ENCODE results near the gene PSMA3.

The PSMA3 gene

GRCh38 chr14:58298477-58299400, 54.1 kb downstream of the PSMA3 start, which contains the start of gene ARID4A:
ARID4A (plus strand) TSS chr14:58298555; CDS start chr14:58299855, 1,300 bp downstream.
- peak within 1 kb of the TSS; percentile 97 for H3K27ac ChIP-seq (ENCODE audit: low read length)
- H3K9me2 ChIP-seq (replicated peaks; ENCODE audit: insufficient read depth, low read length) = no peaks in the 10 kb centered on the region
- peak within 1 kb of the TSS; percentile 79 for H3K4me2 ChIP-seq (ENCODE audit: low read depth, low read length)
- peak within 1 kb of the TSS; percentile 85 for H2AFZ ChIP-seq (ENCODE audit: low read length)
- H3K4me3 ChIP-seq (ENCODE audit: low read length) = peak within 1 kb of the TSS; percentile 88
- H3K79me2 ChIP-seq (ENCODE audit: low read length) = peaks cover 55% of the 10 kb centered on the region
- no peaks in the 10 kb centered on the region for H3K27me3 ChIP-seq (replicated peaks; ENCODE audit: insufficient read depth, low read length)
- H3K4me1 ChIP-seq (ENCODE audit: low read length) = no peaks in the 10 kb centered on the region
- TF ChIP-seq EZH2 (optimal IDR thresholded peaks at IDR 0.05; ENCODE audit: low read depth, low read length) = no peak
- no peak for TF ChIP-seq EZH2phosphoT487 (IDR thresholded peaks at IDR 0.05; ENCODE audit: low read length)
- TF ChIP-seq, protein P1, sequence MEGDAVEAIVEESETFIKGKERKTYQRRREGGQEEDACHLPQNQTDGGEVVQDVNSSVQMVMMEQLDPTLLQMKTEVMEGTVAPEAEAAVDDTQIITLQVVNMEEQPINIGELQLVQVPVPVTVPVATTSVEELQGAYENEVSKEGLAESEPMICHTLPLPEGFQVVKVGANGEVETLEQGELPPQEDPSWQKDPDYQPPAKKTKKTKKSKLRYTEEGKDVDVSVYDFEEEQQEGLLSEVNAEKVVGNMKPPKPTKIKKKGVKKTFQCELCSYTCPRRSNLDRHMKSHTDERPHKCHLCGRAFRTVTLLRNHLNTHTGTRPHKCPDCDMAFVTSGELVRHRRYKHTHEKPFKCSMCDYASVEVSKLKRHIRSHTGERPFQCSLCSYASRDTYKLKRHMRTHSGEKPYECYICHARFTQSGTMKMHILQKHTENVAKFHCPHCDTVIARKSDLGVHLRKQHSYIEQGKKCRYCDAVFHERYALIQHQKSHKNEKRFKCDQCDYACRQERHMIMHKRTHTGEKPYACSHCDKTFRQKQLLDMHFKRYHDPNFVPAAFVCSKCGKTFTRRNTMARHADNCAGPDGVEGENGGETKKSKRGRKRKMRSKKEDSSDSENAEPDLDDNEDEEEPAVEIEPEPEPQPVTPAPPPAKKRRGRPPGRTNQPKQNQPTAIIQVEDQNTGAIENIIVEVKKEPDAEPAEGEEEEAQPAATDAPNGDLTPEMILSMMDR (IDR thresholded peaks at IDR 0.05; ENCODE audit: low read length) = no peak
- H3K36me3 ChIP-seq (replicated peaks; ENCODE audit: insufficient read depth, low read length) = no peaks in the 10 kb centered on the region
- H3K9ac ChIP-seq (ENCODE audit: low read length) = peak within 1 kb of the TSS; percentile 82
- no peaks in the 10 kb centered on the region for H3K9me3 ChIP-seq (replicated peaks; ENCODE audit: insufficient read depth, low read length)
- no peaks in the 10 kb centered on the region for H3F3A ChIP-seq (ENCODE audit: insufficient read depth, low read length)
- H4K20me1 ChIP-seq (ENCODE audit: insufficient read depth, low read length) = no peaks in the 10 kb centered on the region
- peak; percentile 12 for DNase-seq

DNA sequence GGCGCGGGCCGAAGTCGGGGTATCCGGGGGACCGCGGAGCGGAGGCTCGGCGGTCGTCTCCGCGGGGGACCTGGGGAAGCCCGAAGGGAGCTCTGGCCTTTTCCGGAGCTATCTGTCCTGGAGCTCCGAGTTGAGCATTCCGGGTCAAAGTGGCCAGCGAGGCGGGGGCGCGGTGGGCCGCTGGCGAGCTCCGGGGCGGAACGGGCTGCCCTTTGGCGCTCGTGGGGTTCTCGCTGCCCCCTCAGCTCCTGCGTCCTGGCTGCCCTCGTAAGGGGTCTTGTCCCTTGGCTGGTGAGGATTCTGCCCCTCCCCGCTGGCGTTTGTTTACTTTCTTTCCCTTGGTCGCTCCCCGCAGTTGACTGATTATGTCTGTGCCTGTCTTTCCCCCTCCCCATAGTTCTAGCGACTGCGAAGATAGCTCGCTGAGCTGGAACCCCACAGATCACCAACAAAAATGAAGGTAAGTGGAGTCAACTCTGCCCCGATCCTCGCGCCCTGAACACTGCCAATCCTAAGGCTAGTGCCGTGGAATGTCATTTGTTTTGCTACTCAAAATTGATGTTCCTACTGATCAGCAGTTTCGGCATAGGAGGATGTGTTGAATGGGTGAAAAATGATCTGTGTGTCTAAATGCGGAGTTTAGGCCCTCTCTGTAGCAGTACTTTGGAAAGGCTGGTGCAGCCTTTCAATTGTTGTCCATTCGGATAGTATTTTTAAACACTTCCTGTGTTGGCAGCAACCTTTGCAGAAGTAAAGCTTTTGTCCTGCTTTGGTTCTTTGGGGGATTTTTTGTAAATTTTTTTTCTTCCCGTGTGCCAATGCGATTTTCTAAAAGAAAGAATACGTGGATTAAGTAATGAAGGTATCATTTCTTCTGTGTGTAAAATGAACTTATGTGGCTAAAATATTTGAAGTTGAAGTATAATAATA, 55.0 kb downstream of the PSMA3 start:
- Histone ChIP-seq H3K4me3 (ENCODE audit: low read length) (peak overlapping the region; percentile 77), H3F3A (ENCODE audit: insufficient read depth, low read length) (no peaks in the 10 kb centered on the region), H4K20me1 (ENCODE audit: insufficient read depth, low read length) (no peaks in the 10 kb centered on the region), H3K79me2 (ENCODE audit: low read length) (peaks cover 46% of the 10 kb centered on the region), H3K27me3 (replicated peaks; ENCODE audit: insufficient read depth, low read length) (no peaks in the 10 kb centered on the region), H3K9me2 (replicated peaks; ENCODE audit: insufficient read depth, low read length) (no peaks in the 10 kb centered on the region), H3K36me3 (replicated peaks; ENCODE audit: insufficient read depth, low read length) (no peaks in the 10 kb centered on the region), H3K9me3 (replicated peaks; ENCODE audit: insufficient read depth, low read length) (no peaks in the 10 kb centered on the region), H3K9ac (ENCODE audit: low read length) (peak overlapping the region; percentile 45; the same call in 1 of the 2 replicates), H3K27ac (ENCODE audit: low read length) (no peak overlapping the region), H2AFZ (ENCODE audit: low read length) (peak overlapping the region; percentile 74), H3K4me1 (ENCODE audit: low read length) (no peaks in the 10 kb centered on the region), H3K4me2 (ENCODE audit: low read depth, low read length) (peak overlapping the region; percentile 62; the same call in 1 of the 2 replicates)
- no peak for DNase-seq
- TF ChIP-seq, protein P1 (IDR thresholded peaks at IDR 0.05; ENCODE audit: low read length) = no peak
- TF ChIP-seq EZH2 (optimal IDR thresholded peaks at IDR 0.05; ENCODE audit: low read depth, low read length) (no peak), EZH2phosphoT487 (IDR thresholded peaks at IDR 0.05; ENCODE audit: low read length) (no peak)

DNA sequence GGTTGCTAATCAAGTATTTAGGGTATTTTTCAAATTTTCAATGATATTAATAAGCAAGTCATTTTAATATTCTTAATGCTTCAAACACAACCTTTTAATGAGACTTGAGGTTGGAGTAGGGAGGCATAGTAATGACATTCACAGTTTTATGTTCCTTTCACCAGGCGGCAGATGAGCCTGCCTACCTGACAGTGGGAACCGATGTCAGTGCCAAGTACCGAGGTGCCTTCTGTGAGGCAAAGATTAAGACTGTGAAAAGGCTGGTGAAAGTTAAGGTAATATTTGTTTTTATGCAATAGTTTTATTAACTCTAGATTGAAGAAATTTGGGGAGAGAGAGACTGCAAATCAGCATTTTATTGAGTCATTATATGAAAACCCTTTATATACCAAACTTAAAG, 56.8 kb downstream of the PSMA3 start:
- Histone ChIP-seq H3K4me2 (ENCODE audit: low read depth, low read length) (no peak overlapping the region), H3K79me2 (ENCODE audit: low read length) (peaks cover 29% of the 10 kb centered on the region), H3K9me3 (replicated peaks; ENCODE audit: insufficient read depth, low read length) (no peaks in the 10 kb centered on the region), H3K4me3 (ENCODE audit: low read length) (no peak overlapping the region), H3K36me3 (replicated peaks; ENCODE audit: insufficient read depth, low read length) (no peaks in the 10 kb centered on the region), H3K9ac (ENCODE audit: low read length) (no peak overlapping the region), H3K27ac (ENCODE audit: low read length) (no peak overlapping the region), H3K9me2 (replicated peaks; ENCODE audit: insufficient read depth, low read length) (no peaks in the 10 kb centered on the region), H4K20me1 (ENCODE audit: insufficient read depth, low read length) (no peaks in the 10 kb centered on the region), H3K4me1 (ENCODE audit: low read length) (no peaks in the 10 kb centered on the region), H2AFZ (ENCODE audit: low read length) (no peak overlapping the region), H3K27me3 (replicated peaks; ENCODE audit: insufficient read depth, low read length) (no peaks in the 10 kb centered on the region), H3F3A (ENCODE audit: insufficient read depth, low read length) (no peaks in the 10 kb centered on the region)
- DNase-seq = no peak
- no peak for TF ChIP-seq EZH2 (optimal IDR thresholded peaks at IDR 0.05; ENCODE audit: low read depth, low read length)
- TF ChIP-seq EZH2phosphoT487 (IDR thresholded peaks at IDR 0.05; ENCODE audit: low read length) = no peak
- TF ChIP-seq, protein P1 (IDR thresholded peaks at IDR 0.05; ENCODE audit: low read length) = no peak
